GM18508 (cell line): ENCODE results near the gene FCN1.

Source experiments
- ATAC-seq: cut with Tn5 transposase; IDR thresholded peaks from one replicate; pipeline ENCODE4 v1.9.1; 2021; ENCODE audit warnings: moderate number of reproducible peaks; ENCODE audit not compliant: insufficient read depth, unreplicated experiment

FCN1 gene

DNA sequence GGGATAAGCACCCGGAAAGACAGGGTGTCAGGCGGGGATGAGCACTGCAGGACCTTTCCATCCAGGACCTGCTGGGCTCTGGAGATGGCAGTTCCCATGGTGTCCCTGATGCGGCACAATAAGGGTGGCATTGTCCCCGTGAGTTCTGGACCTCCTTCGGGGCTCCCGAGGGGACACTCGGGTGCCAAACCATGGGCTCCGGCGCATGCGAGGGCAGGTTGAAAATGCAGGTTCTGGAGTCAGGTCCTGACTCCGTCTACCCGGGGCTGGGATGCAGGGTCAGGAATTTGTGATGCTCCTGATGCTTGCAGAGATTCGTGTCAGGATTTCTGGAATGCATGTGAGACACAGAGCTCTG is 36.4 kb downstream of the FCN1 start:
- ATAC-seq: no peak

DNA sequence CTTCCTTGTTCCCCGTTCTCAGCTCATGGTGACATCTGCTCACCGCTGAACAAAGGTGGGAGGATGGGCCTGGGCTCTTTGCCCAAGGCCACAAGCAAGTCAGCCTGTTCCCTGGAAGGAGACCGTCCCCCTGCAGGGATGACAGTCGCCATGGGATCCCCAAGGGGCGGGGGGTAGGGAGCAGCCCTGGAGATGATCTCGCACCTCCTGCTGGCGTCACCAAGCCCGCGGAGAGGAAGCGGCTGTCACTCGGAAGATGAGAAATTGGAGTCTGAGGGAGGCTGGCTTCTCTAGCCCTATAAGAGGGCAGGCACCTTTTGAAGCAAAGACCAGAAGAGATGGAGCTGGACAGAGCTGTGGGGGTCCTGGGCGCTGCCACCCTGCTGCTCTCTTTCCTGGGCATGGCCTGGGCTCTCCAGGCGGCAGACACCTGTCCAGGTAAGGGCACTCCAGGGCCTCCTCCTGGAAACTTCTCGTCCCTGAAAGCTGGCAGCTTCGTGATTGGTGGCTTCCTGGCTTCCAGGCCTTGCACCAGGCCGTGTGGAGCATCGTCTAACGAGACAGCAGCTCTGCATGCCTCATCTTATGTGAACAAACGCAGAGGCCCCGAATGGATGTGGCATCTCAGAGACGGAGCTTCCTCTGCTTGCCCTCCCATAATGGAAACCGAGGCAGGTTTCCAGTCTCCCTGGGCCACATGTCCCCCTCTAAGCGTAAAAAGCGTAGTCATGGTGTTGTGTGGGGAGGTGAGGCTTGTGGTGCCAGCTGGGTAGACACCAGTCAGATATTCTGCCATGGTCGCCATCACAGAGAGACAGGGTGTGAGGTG is 37.0 kb downstream of the FCN1 start, which contains the start of gene FCN2:
TSS of gene FCN2 (plus strand) at position 327 of the 829 bp plus-strand sequence. CDS start at position 339, 12 bp downstream.
- ATAC-seq: no peak

DNA sequence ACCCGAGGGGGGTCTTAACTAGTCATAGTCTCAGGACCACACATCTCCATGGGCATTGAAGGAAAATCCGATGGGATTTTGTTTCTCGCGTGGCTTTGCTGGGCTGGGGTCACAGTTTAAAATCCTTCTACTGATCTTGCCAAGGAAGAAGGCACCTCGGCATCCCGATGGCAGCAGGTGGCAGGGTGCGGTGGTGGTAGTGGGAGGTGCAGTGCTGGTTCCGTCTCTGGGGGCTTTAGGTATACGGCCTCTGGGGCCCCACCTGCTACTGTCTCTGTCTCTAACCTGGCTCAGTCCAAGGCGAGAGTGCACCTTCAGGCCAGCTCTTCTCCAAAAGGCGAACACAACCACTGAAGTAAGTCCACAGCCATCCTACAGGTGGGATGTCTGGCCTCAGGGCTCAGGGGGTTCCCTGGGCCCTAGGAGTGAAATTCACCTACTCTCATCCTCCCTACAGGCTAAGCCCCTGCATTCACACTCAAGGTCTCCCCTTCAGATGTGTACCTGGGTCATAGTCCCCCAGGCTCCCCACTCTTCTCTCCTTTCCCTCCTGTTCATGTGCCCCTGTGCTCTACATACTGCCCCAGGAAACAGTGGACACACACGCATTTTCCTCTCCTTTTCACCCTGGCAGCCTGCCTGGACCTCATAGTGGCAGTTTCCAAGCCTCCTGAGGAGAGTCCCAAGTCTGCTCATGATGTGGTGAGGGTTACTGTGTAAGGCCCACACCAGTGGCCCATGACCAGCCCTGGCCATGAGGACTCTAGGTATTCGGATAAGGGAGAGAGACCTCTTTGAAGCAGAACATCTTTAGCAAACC is 37.8 kb downstream of the FCN1 start:
- ATAC-seq: no peak

DNA sequence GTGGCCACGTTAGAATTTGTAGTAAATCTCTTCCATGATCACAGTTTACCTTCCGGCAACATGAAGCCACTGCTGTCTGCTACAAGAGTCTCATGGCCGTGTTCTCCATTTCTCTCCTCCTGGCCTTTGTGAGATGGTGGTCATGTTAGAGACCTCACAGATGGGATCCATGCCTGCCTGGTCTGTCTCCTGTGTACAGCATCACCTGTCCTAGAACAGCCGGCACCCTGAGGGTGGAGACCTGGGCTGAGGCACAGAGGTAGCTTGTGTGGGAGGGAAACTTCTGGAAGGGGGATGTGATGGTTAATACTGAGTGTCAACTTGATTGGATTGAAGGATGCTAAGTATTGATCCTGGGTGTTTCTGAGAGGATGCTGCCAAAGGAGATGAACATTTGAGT is 40.2 kb downstream of the FCN1 start:
- no peak for ATAC-seq

DNA sequence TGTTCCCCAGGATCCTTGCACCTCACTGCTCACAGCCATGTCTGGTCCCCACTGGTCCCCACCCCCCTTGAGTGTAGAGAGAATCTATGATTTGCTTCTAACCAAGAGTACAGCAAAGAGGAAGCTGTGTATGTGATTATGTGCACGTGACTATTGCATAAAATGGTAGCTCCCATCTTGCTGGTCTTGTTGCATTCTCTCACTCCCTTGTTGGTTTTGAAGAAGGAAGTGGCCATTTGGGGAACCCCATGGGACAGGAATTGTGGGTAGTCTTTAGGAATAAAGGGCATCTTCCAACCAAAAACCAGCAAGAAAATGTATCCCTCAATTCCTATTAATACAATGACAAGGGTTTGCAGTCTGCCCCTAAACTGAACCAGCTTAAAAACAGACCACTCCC is 42.3 kb downstream of the FCN1 start:
- ATAC-seq: no peak

DNA sequence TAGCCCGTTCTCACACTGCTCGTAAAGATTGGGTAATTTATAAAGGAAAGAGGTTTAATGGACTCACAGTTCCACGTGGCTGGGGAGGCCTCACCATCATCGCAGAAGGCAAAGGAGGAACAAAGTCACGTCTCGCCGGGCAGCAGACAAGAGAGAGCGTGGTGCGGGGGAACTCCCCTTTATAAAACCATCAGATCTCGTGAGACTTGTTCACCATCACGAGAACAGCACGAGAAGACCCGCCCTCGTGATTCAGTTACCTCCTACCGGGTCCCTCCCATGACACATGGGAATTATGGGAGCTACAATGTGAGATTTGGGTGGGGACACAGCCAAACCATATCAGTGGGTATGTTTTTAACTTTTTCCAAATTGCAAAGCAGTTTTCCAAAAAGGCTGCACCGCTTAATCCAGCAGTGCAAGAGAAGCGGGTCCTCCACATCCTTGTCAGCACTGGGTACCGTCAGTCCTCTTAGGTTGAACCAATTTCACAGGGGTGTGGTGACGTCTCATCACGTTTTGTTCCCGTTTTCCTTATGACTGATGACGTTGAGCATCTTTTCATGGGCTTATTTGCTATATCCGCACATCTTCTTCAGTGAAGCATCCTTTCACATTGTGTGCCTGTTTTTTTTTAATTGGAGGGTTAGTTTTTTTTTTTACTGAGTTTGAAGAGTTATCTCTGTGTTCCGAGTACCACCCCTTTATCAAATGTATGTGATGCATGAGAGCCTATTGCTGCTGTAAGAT is 45.1 kb downstream of the FCN1 start:
- no peak for ATAC-seq

DNA sequence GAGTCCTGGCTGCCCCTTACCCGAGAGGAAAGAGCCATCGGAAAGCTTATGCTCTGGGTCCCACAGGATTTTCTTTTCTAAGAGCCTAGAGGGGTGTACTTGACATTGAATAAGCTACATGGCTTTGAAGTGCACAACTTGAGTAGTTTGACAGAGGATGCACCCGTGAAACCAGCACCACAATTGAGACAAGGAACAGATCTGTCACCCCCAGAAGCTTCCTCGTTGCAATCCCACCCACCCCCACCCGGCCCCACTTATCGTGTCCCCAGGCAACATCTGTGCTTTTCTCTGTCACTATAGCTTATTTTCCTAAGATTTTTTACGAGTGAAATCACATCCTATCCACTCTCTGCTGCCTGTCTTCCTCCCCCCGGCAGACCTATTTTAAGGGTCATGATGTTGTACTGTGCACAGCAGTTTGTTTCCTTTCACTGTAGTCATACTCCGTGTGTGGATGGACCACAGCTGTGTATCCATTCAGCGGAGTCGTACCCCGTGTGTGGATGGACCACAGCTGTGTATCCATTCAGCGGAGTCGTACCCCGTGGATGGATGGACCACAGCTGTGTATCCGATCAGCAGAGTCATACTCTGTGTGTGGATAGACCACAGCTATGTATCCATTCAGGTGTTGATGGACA is 45.9 kb downstream of the FCN1 start:
- no peak for ATAC-seq

DNA sequence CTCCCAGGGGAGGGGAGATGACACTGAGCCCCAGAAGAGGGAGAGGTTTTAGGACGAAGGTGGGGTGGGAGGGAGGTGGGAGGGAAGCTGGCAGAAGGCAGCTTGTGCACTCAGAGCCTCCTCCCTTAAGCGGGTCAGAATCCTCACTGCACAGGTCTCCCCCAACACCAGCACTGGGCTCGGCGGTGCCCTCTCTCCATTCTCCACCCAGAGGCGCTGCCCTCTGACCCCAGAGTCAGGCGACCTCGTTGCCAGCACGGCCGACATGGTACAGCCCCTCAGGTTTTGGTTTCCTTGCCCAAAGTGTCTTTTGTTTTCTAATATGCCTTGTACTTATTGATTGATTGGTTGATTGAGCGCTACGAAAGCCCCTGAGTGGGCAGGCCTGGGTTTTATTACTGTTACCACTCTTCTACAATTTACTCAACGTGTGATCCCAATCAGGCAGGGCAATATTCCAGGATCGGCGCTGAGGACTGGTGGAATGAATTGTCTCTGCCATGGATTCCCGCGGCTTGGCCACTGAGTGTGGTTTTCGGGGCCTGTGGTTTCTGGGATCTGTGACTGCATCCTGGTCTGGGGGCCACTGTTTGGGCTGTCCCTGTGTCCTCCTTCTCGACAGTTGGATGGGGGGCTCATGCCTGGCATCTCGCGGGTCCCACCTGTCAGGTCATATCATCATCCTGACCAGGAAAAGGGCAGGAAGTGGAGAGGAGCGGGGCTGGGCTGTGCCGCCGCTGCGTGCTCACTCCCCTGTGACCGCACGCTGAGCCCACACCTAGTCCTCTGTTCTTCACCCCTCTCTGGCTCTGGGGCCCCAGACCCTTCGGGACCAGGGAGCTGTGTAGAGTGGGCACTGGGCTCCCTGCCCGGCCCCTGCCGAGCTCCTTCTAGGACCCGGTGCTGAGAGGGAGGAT is 46.7 kb downstream of the FCN1 start:
- no peak for ATAC-seq

DNA sequence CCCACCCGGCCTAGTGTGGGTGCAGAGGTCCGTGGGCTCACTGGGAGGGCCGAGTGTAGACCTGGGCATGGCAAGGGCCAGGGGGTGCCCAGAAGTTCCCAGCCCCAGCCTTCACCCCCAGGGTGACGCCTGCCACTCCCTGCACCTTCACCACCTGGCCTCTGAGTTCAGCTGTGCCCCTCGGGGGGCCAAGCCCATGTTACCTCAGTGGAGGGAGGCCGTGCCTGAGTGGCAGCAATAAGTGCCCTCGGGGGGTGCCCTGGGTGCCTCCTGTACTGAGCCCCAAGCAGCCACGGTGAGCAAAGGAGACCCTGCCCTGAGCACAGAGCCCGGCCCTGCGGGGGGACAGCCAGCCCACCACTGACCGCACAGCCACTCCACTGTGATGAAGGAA is 47.4 kb downstream of the FCN1 start:
- ATAC-seq: no peak

DNA sequence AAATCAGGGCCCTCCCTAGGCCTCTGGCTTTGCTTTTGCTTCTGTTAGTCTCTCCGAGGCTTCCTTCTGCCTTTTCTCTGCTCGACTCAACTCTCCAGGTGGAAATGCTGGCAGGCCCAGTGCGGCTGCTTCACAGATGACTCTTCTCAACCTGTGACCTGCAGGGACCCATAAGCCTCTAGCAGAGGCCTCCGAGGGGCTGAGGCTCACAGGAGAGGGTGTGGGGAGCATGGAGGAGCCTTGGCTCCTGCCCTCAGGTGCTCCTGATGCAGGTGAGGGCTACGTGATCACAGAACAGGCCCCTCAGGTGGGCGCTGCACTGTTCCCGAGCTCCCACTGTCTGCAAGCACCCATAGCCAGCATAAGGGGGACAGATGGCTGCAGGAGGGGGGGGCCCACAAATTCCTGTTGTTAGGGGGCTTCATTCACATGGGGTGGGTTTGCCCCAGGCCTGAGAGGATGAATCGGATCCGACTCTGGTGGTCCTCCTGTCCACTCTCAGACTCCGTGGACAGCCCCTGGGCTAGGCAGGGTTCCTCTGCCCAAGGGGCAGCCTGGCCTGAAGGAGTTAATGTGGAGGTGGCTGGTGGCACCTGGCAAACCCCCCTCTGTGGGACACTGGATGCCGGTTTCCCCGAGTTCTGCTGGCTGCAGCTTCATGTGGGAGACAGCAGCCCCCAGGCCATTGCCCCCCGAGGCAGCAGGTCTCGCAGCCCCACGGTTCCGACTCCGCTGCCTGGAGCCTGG is 48.0 kb downstream of the FCN1 start:
- no peak for ATAC-seq

DNA sequence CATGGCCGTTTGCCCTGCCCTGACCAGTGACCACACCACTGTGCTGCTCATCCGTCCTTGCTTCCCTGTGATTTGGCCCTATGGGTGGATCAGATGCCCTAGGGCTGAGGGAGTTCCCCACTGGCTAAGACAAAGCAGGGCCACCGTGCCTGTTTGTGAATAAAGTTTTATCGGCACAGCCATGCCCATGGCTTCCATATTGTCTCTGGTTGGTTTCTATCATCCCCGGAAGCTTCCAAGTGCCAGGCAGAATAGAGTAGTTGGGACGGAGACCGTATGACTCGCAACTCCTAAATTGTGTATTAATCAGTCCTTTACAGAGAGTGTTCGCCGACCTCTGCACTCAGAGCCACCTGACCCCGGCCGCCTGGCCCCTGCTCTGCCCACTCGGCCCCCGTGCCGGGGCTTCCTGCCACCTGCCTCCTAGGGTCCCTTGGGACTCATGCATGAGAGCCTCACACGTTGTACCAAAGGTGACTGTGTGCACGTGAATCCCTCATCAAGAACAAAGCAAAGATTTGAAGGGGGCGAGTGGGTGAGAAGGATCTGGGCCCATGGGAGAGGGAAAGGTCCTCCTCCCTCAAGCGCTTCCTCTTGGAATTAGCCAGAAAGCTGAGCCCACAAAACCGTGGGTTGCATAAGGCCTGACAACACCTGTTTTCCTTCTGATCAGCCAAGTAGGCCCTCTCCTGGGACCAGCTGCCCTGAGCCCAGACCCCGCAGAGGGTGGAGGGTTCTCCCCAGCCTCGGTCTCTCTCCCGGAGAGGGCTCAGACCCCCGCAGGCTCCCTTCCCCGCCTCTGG is 48.8 kb downstream of the FCN1 start:
- no peak for ATAC-seq

DNA sequence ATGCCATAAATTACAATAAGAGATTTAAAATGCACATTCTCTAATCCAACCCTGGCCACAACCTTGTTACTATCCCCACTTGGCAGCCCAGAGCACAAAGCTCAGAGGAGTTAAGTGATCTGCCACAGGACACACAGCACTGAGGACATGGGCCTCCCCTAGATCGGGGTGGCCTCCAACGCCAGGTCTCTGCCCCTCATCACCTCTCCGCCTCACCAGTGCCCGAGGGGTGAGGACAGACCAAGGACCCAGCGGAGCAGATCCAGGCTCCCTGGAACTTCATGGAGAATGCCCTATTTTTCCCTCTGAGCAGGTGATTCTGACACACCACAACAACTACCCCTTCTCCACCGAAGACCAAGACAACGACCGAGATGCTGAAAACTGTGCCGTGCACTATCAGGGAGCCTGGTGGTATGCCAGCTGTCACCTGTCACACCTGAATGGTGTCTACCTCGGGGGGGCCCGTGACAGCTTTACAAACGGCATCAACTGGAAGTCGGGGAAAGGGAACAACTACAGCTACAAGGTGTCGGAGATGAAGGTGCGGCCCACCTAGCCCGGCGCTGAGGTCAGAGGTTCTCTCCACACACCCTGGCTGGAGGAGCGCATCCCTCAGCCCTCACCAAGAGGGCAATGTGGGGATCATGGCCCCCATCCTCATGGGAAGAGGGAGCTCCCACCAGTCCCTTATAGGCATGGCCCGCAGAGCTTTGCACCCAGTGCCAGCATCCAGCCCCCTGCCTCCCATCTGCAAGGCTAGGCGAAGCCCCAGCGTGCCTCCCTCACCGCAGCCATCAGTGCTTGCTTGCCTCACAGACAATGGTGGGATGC is 49.6 kb downstream of the FCN1 start:
- no peak for ATAC-seq

DNA sequence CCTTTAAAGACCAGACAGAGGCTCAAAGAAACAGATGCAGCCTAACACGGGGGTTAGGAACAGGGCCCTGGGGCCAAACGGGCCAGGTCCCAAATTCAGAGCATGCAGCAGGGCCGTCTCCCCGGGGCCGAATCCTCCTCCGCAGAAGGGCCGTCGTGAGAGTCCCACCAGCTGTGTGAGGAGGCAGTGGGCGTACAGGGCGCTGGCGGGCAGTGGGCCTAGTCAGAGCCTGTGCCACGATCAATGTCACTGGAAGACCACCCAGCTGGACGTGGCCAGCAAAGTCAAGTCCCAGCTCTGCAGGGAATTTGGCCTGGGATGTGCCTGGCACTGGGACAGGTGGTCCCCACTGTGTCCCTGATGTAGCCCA is 52.9 kb downstream of the FCN1 start:
- ATAC-seq: no peak

DNA sequence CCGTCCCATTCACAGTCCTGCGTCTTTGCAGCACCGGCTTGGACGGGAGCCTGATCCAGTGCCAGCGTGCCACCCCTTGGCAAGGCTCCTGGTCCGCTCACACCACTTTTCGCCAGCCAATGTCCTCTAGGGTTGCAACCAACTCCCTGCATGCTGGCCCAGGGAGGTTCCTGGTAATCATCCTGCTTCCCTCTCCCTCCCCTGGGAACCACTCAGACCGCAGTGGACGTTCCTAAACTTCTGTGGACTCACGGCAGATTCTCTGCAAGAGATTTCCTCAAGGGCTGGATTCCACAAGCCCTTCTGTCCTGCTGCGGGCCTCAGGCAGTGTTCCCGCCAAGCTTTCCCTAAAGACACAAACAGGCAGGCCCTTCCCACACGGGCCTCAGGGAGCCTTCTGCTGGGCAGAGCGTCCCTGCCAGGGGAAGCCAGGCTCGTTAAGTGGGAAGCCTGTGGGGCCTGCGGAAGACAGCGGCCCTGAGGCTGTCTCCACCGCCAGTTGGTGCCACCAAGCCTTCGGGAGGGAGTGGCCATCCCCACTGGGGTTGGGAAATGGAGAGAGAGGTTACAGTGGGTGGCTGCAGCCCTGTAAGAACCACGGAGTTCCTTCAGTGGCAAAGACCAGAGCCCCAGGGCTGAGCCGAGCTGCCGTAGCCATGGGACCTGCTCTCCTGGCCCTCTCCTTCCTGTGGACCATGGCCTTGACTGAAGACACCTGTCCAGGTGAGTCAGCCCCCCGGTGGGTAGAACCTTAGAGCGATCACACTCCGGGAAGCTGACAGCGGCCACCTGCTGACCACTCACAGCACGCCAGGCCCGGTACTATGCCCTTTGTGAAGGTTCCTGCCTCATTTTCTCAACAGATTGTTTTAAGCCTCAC is 53.5 kb downstream of the FCN1 start:
- no peak for ATAC-seq

DNA sequence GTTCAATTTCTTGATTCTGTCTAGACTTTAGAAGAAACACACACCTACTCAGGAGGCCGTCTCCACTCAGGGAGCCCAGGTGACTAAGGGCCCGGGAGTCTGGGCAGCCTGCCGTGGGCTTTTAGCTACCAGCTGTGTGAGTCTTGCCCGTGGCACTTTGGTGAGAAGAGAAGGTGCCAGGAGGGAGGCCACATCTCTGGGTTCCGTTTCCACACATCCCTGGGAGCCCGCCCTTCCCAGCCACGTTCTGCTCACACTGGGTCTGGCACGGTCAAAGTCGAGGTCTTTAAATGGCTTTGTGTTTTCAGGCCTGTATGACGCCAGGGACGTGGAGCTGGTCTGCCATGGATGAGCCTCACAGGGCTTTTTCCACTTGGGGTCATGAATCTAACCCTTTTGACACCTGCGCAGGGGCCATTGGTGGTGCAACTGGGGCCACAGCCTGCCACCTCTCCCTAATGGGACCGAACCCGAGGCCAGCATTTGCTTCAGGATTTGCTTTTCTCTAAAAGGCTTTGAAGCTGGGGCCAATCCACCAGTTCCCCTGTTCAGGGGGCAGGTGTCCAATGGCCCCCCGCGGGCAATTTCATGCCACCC is 54.3 kb downstream of the FCN1 start:
- no peak for ATAC-seq
